Nephron (organoid): Measurements from ENCODE around the gene HIGD1C.

Source experiments
- H3K27ac Mint-ChIP-seq, 3 experiments: 2 replicates each; pipeline ENCODE4 v1.8.0; 2020; ENCODE audit warnings: mixed read lengths in 3 of 3, mild to moderate bottlenecking in 2 of 3, moderate library complexity in 1 of 3
- H3K27me3 Mint-ChIP-seq: 2 replicates; pipeline ENCODE4 v1.8.0; 2021; ENCODE audit warnings: low read depth, mild to moderate bottlenecking, moderate library complexity, mixed read lengths
- H3K36me3 Mint-ChIP-seq: 2 replicates; pipeline ENCODE4 v1.8.0; 2020; ENCODE audit warnings: low read depth, mixed read lengths
- H3K4me1 Mint-ChIP-seq: 2 replicates; pipeline ENCODE4 v1.8.0; 2020; ENCODE audit warnings: mixed read lengths
- H3K4me3 Mint-ChIP-seq, 3 experiments: 2 replicates each; pipeline ENCODE4 v1.8.0; 2020; ENCODE audit warnings: mild to moderate bottlenecking in 3 of 3, mixed read lengths in 3 of 3, moderate library complexity in 2 of 3
- H3K9me3 Mint-ChIP-seq: 2 replicates; pipeline ENCODE4 v1.8.0; 2020; ENCODE audit warnings: mixed read lengths
- TF ChIP-seq, protein P1 (sequence below), 3 experiments: fragments of 200-600 bp; sonication (generic); IDR thresholded peaks; one replicate each; pipeline ENCODE4 v1.5.0; 2021; ENCODE audit warnings: antibody characterized with exemption in 3 of 3; ENCODE audit not compliant: unreplicated experiment in 3 of 3

Gene HIGD1C

DNA sequence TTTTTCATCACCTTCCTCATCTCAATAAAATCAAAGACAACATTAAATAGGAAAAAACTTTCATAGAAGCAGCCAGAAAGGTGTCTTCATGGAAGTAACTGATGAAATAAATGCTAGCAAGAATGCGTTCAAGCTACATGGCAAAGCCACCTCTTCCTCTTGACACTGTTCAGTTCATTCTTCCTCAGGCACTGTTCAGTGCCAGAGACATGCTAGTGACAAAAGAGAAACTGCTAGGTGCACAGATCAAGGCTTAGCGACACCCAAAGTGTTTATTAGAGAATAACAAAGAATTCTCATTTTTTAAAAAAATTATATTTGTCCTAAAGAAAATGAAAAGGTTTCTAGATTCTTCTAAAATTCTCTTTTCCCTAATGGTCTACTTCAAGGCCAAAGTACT lies 66.6 kb downstream of the HIGD1C start:
- TF ChIP-seq, protein P1, sequence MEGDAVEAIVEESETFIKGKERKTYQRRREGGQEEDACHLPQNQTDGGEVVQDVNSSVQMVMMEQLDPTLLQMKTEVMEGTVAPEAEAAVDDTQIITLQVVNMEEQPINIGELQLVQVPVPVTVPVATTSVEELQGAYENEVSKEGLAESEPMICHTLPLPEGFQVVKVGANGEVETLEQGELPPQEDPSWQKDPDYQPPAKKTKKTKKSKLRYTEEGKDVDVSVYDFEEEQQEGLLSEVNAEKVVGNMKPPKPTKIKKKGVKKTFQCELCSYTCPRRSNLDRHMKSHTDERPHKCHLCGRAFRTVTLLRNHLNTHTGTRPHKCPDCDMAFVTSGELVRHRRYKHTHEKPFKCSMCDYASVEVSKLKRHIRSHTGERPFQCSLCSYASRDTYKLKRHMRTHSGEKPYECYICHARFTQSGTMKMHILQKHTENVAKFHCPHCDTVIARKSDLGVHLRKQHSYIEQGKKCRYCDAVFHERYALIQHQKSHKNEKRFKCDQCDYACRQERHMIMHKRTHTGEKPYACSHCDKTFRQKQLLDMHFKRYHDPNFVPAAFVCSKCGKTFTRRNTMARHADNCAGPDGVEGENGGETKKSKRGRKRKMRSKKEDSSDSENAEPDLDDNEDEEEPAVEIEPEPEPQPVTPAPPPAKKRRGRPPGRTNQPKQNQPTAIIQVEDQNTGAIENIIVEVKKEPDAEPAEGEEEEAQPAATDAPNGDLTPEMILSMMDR (IDR thresholded peaks at IDR 0.05; ENCODE audit: unreplicated experiment in 3 of 3) = no peak
- Mint-ChIP-seq H3K36me3 (no peaks in the 10 kb centered on the region), H3K4me3 (no peak overlapping the region), H3K4me1 (peaks cover 18% of the 10 kb centered on the region), H3K9me3 (no peaks in the 10 kb centered on the region), H3K27ac (no peak overlapping the region), H3K27me3 (no peaks in the 10 kb centered on the region)

GRCh38 chr12:51019927-51020326 lies 67.6 kb downstream of the HIGD1C start:
- no peak overlapping the region for H3K27ac Mint-ChIP-seq
- no peak overlapping the region for H3K4me3 Mint-ChIP-seq
- TF ChIP-seq, protein P1 (IDR thresholded peaks at IDR 0.05; ENCODE audit: unreplicated experiment in 3 of 3) = no peak
- H3K4me1 Mint-ChIP-seq = peaks cover 28% of the 10 kb centered on the region
- no peaks in the 10 kb centered on the region for H3K36me3 Mint-ChIP-seq
- no peaks in the 10 kb centered on the region for H3K9me3 Mint-ChIP-seq
- no peaks in the 10 kb centered on the region for H3K27me3 Mint-ChIP-seq
